HepG2 (cell line): ENCODE results near the gene HECTD1. TPM values are rescaled to one million over a fixed set of nuclear protein-coding genes. Genes with fewer than 3 reads are reported as not detected.
A peak's percentile ranks its signal among the peaks of the same experiment; 100 is the strongest.

ENCODE experiments used
- CCDC6 ChIP-seq: sonication (generic); formaldehyde crosslinking; IDR thresholded peaks from 2 replicates; pipeline ENCODE4 v1.8.1; 2022; ENCODE audit warnings: mild to moderate bottlenecking, missing genetic modification reagents, moderate library complexity
- GFI1 ChIP-seq: sonication (generic); formaldehyde crosslinking; IDR thresholded peaks from 2 replicates; pipeline ENCODE4 v1.5.0; 2020; ENCODE audit warnings: missing genetic modification reagents, mild to moderate bottlenecking, borderline replicate concordance
- HDAC1 ChIP-seq: sonication (generic); formaldehyde crosslinking; IDR thresholded peaks from 2 replicates; pipeline ENCODE4 v1.5.1; 2020; ENCODE audit warnings: mild to moderate bottlenecking, missing genetic modification reagents
- HNRNPK ChIP-seq: fragments of 200-400 bp; formaldehyde crosslinking; IDR thresholded peaks from 2 replicates; pipeline ENCODE4 v1.6.1; 2018; ENCODE audit warnings: low read length, low read depth, moderate library complexity, mild to moderate bottlenecking; ENCODE audit not compliant: poor library complexity, severe bottlenecking
- HOXA5 ChIP-seq: sonication (generic); formaldehyde crosslinking; IDR thresholded peaks from 2 replicates; pipeline ENCODE4 v1.4.0; 2020; ENCODE audit warnings: missing genetic modification reagents
- NCOA1 ChIP-seq: sonication (generic); formaldehyde crosslinking; IDR thresholded peaks from 2 replicates; pipeline ENCODE4 v1.9.0; 2021; ENCODE audit warnings: missing genetic modification reagents
- SPEN ChIP-seq: sonication (generic); formaldehyde crosslinking; IDR thresholded peaks from 2 replicates; pipeline ENCODE4 v1.5.1; 2020; ENCODE audit warnings: low read depth, mild to moderate bottlenecking, missing genetic modification reagents
- TEAD2 ChIP-seq: sonication (generic); formaldehyde crosslinking; IDR thresholded peaks from 2 replicates; pipeline ENCODE4 v1.9.0; 2021; ENCODE audit warnings: missing genetic modification reagents
- ZFP36L1 ChIP-seq: sonication (generic); formaldehyde crosslinking; IDR thresholded peaks from 2 replicates; pipeline ENCODE4 v1.8.0; 2022; ENCODE audit warnings: mild to moderate bottlenecking, missing genetic modification reagents, moderate library complexity
- ZNF264 ChIP-seq: sonication (generic); formaldehyde crosslinking; IDR thresholded peaks from 2 replicates; pipeline ENCODE4 v1.4.0; 2020; ENCODE audit warnings: missing genetic modification reagents
- ZNF674 ChIP-seq: sonication (generic); formaldehyde crosslinking; IDR thresholded peaks from 2 replicates; pipeline ENCODE4 v1.5.0; 2020; ENCODE audit warnings: low read depth, mild to moderate bottlenecking, missing genetic modification reagents
- ZNF790 ChIP-seq: sonication (generic); formaldehyde crosslinking; IDR thresholded peaks from 2 replicates; pipeline ENCODE4 v1.8.0; 2022; ENCODE audit warnings: missing genetic modification reagents, mild to moderate bottlenecking, borderline replicate concordance
- polyA plus RNA-seq, 8 experiments: library from polyadenylated mRNA; depleted of rRNA in 3 of 8; stranded (reverse) in 7 of 8; unstranded in 1 of 8; fragments of >200 nt; fragmentation: Illumina TruSeq in 4 of 8; extraction: Trizol in 4 of 8; gene quantifications; 2 replicates each; pipeline versions ENCODE4 v1.2.1 to v1.2.3, GENCODE V29; 2011 to 2016; ENCODE audit warnings: low read depth in 4 of 8, missing spikeins in 1 of 8, mixed read lengths in 1 of 8; ENCODE audit not compliant: insufficient read depth in 1 of 8
- total RNA-seq, 5 experiments: library from RNA; depleted of rRNA; stranded (reverse); fragments of >200 nt; fragmentation: Illumina TruSeq; extraction: Trizol; gene quantifications; 2 replicates each; pipeline ENCODE4 v1.2.3, GENCODE V29; 2016; ENCODE audit warnings: low read depth in 1 of 5
- TF ChIP-seq, protein P1 (sequence below): sonication (generic); formaldehyde crosslinking; IDR thresholded peaks from 2 replicates; pipeline ENCODE4 v1.5.0; 2020; ENCODE audit warnings: missing genetic modification reagents
- TF ChIP-seq, protein P2 (sequence below): sonication (generic); formaldehyde crosslinking; IDR thresholded peaks from 2 replicates; pipeline ENCODE4 v1.4.0; 2020; ENCODE audit warnings: missing genetic modification reagents, borderline replicate concordance
- TF ChIP-seq, protein P3 (sequence below), 2 experiments: fragments of 450-650 bp in 1 of 2; sonication (generic) in 1 of 2; formaldehyde crosslinking in 1 of 2; IDR thresholded peaks; 2 replicates each; pipeline versions ENCODE4 v1.6.1 to v1.8.0; 2016 to 2022; ENCODE audit warnings: antibody characterized with exemption in 1 of 2, mild to moderate bottlenecking in 1 of 2, missing genetic modification reagents in 1 of 2

The HECTD1 gene
- total and polyA plus RNA-seq, 2 of the 13 experiments (the other 11 are each of a cell fraction or from before 2014, with no cell fraction given), result 312 to 560 TPM

DNA sequence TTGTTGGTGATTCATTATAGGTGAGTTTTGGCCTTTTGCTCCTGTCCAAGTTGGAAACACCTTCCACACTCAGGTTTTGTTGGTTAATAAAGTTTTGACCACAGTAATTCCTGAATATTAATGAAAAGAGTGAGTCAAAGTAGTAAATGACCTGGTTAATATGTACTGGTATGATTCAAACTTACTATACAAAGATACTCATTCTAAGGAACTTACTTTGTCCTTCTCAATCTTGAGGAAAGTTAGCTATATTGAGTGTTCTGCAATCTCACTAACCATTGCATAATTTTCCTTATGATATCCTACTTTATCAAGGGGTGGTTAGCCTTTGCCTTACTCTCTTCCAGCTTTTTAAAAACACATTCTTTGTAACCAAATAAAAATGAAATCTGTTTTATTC is 20.9 kb upstream of the HECTD1 start (continued):
- TF ChIP-seq HOXA5 (CRISPR knock-in tag), result 0 out of 2 replicates have a peak, but pooled peaks have one; percentile 27
- 0 out of 2 replicates have a peak, but pooled peaks have one; percentile 1 for TF ChIP-seq NCOA1
- TF ChIP-seq ZFP36L1 (CRISPR knock-in tag), result 0 out of 2 replicates have a peak, but pooled peaks have one; percentile 13
- no peak for TF ChIP-seq CCDC6 (CRISPR knock-in tag)
- no peak for TF ChIP-seq ZNF790 (CRISPR knock-in tag)
- TF ChIP-seq SPEN (CRISPR knock-in tag), result no peak
- TF ChIP-seq HDAC1 (CRISPR knock-in tag), result no peak
- TF ChIP-seq, protein P1, sequence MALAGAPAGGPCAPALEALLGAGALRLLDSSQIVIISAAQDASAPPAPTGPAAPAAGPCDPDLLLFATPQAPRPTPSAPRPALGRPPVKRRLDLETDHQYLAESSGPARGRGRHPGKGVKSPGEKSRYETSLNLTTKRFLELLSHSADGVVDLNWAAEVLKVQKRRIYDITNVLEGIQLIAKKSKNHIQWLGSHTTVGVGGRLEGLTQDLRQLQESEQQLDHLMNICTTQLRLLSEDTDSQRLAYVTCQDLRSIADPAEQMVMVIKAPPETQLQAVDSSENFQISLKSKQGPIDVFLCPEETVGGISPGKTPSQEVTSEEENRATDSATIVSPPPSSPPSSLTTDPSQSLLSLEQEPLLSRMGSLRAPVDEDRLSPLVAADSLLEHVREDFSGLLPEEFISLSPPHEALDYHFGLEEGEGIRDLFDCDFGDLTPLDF (CRISPR knock-in tag), result peak; percentile 48; the same call in 1 of the 2 replicates
- TF ChIP-seq, protein P2, sequence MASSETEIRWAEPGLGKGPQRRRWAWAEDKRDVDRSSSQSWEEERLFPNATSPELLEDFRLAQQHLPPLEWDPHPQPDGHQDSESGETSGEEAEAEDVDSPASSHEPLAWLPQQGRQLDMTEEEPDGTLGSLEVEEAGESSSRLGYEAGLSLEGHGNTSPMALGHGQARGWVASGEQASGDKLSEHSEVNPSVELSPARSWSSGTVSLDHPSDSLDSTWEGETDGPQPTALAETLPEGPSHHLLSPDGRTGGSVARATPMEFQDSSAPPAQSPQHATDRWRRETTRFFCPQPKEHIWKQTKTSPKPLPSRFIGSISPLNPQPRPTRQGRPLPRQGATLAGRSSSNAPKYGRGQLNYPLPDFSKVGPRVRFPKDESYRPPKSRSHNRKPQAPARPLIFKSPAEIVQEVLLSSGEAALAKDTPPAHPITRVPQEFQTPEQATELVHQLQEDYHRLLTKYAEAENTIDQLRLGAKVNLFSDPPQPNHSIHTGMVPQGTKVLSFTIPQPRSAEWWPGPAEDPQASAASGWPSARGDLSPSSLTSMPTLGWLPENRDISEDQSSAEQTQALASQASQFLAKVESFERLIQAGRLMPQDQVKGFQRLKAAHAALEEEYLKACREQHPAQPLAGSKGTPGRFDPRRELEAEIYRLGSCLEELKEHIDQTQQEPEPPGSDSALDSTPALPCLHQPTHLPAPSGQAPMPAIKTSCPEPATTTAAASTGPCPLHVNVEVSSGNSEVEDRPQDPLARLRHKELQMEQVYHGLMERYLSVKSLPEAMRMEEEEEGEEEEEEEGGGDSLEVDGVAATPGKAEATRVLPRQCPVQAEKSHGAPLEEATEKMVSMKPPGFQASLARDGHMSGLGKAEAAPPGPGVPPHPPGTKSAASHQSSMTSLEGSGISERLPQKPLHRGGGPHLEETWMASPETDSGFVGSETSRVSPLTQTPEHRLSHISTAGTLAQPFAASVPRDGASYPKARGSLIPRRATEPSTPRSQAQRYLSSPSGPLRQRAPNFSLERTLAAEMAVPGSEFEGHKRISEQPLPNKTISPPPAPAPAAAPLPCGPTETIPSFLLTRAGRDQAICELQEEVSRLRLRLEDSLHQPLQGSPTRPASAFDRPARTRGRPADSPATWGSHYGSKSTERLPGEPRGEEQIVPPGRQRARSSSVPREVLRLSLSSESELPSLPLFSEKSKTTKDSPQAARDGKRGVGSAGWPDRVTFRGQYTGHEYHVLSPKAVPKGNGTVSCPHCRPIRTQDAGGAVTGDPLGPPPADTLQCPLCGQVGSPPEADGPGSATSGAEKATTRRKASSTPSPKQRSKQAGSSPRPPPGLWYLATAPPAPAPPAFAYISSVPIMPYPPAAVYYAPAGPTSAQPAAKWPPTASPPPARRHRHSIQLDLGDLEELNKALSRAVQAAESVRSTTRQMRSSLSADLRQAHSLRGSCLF, result 0 out of 2 replicates have a peak, but pooled peaks have one; percentile 24
- no peak for TF ChIP-seq TEAD2 (CRISPR knock-in tag)
- 0 out of 2 replicates have a peak, but pooled peaks have one; percentile 54 for TF ChIP-seq ZNF264 (CRISPR knock-in tag)
- no peak for TF ChIP-seq ZNF674 (CRISPR knock-in tag)
- TF ChIP-seq HNRNPK, result no peak
- TF ChIP-seq, protein P3, sequence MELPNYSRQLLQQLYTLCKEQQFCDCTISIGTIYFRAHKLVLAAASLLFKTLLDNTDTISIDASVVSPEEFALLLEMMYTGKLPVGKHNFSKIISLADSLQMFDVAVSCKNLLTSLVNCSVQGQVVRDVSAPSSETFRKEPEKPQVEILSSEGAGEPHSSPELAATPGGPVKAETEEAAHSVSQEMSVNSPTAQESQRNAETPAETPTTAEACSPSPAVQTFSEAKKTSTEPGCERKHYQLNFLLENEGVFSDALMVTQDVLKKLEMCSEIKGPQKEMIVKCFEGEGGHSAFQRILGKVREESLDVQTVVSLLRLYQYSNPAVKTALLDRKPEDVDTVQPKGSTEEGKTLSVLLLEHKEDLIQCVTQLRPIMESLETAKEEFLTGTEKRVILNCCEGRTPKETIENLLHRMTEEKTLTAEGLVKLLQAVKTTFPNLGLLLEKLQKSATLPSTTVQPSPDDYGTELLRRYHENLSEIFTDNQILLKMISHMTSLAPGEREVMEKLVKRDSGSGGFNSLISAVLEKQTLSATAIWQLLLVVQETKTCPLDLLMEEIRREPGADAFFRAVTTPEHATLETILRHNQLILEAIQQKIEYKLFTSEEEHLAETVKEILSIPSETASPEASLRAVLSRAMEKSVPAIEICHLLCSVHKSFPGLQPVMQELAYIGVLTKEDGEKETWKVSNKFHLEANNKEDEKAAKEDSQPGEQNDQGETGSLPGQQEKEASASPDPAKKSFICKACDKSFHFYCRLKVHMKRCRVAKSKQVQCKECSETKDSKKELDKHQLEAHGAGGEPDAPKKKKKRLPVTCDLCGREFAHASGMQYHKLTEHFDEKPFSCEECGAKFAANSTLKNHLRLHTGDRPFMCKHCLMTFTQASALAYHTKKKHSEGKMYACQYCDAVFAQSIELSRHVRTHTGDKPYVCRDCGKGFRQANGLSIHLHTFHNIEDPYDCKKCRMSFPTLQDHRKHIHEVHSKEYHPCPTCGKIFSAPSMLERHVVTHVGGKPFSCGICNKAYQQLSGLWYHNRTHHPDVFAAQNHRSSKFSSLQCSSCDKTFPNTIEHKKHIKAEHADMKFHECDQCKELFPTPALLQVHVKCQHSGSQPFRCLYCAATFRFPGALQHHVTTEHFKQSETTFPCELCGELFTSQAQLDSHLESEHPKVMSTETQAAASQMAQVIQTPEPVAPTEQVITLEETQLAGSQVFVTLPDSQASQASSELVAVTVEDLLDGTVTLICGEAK (IDR thresholded peaks at IDR 0.05), result peak; percentile 36
- TF ChIP-seq, protein P3 (CRISPR knock-in tag; IDR thresholded peaks at IDR 0.05), result no peak
- TF ChIP-seq GFI1 (CRISPR knock-in tag), result no peak
